HepG2 (cell line): Measurements from ENCODE around the gene CPM. TPM values are rescaled to one million over a fixed set of nuclear protein-coding genes. Genes with fewer than 3 reads are reported as not detected.

Source experiments
- ATAC-seq: fragments of 200-7000 bp; cut with Tn5 transposase; 3 replicates; pipeline ENCODE4 v1.9.1; 2020; ENCODE audit warnings: mild to moderate bottlenecking, moderate library complexity
- BruUV-seq: library from RNA; stranded (reverse); fragments of 400-500 nt; replicated peaks from 2 replicates; lab custom pipeline; 2021; lab: Mats Ljungman, UMichigan
- CTCF ChIA-PET: fragments of 300-600 bp; formaldehyde crosslinking; extraction: SDS; loops from one replicate; lab custom pipeline; 2021; ENCODE audit warnings: low total read pairs, inconsistent platforms, low intra/inter-chr PET ratio; lab: Yijun Ruan, JAX
- POLR2A ChIA-PET: fragments of 350-600 bp; sonication (Branson Sonifier 250); formaldehyde crosslinking; loops from one replicate; lab custom pipeline; 2020; ENCODE audit warnings: antibody characterized with exemption, inconsistent platforms; lab: Yijun Ruan, JAX
- DNase-seq: peaks from one replicate; pipeline ENCODE4 v3.0.0-alpha.2; 2015; ENCODE audit warnings: low spot score
- FAIRE-seq: peaks from 3 replicates; lab custom pipeline; 2011; peaks lifted over from hg19 to GRCh38; lab: Jason Lieb, UNC
- H2AFZ ChIP-seq: one replicate; pipeline ENCODE4 v1.6.1; 2011; ENCODE audit warnings: low read length, inconsistent platforms
- H3K27ac ChIP-seq: fragments of 300-600 bp; 3 replicates; pipeline ENCODE4 v1.8.0; 2011; ENCODE audit warnings: mixed run types, mild to moderate bottlenecking, mixed read lengths, low read length, inconsistent platforms; ENCODE audit not compliant: insufficient read depth; ENCODE audit errors: extremely low read length
- H3K27me3 ChIP-seq, 2 experiments: fragments of 200-600 bp in 1 of 2; 2 replicates in 1 of 2; 3 replicates in 1 of 2; pipeline versions ENCODE4 v1.6.0 to v1.8.0; 2011; ENCODE audit warnings: low read length in 2 of 2, mild to moderate bottlenecking in 2 of 2, moderate library complexity in 2 of 2, inconsistent platforms in 1 of 2; ENCODE audit not compliant: insufficient read depth in 2 of 2, control insufficient read depth in 1 of 2
- H3K36me3 ChIP-seq, 2 experiments: fragments of 200-600 bp in 1 of 2; replicated peaks in 1 of 2; 2 replicates in 1 of 2; 3 replicates in 1 of 2; pipeline versions ENCODE4 v1.5.1 to v1.8.0; 2011; ENCODE audit warnings: low read length in 2 of 2, inconsistent platforms in 1 of 2; ENCODE audit not compliant: insufficient read depth in 2 of 2, control insufficient read depth in 1 of 2
- H3K4me1 ChIP-seq: 2 replicates; pipeline ENCODE4 v1.5.1; 2012; ENCODE audit warnings: low read length, inconsistent platforms; ENCODE audit not compliant: insufficient read depth
- H3K4me2 ChIP-seq: 2 replicates; pipeline ENCODE4 v1.6.0; 2011; ENCODE audit warnings: low read depth, low read length, inconsistent platforms
- H3K4me3 ChIP-seq, 3 experiments: fragments of 200-600 bp in 1 of 3; sonication (generic), shearing (Covaris generic) in 1 of 3; replicated peaks in 1 of 3; 2 replicates each; pipeline ENCODE4 v1.5.1; 2011 to 2016; ENCODE audit warnings: low read length in 3 of 3, inconsistent platforms in 2 of 3, low read depth in 2 of 3, mild to moderate bottlenecking in 2 of 3, control low read depth in 1 of 3, mixed read lengths in 1 of 3; ENCODE audit not compliant: insufficient read depth in 1 of 3
- H3K79me2 ChIP-seq: one replicate; pipeline ENCODE4 v1.6.1; 2011; ENCODE audit warnings: low read length, inconsistent platforms; ENCODE audit not compliant: insufficient read depth
- H3K9ac ChIP-seq: 2 replicates; pipeline ENCODE4 v1.6.0; 2011; ENCODE audit warnings: mild to moderate bottlenecking, low read depth, low read length, inconsistent platforms; ENCODE audit not compliant: insufficient read depth
- H3K9me3 ChIP-seq: 2 replicates; pipeline ENCODE4 v1.5.1; 2012; ENCODE audit warnings: mild to moderate bottlenecking, low read length
- H4K20me1 ChIP-seq: 2 replicates; pipeline ENCODE4 v1.6.0; 2011; ENCODE audit warnings: inconsistent platforms, mild to moderate bottlenecking, low read length, moderate library complexity; ENCODE audit not compliant: insufficient read depth
- ARID2 ChIP-seq: sonication (generic); formaldehyde crosslinking; IDR thresholded peaks from 2 replicates; pipeline ENCODE4 v1.8.1; 2022; ENCODE audit warnings: mild to moderate bottlenecking, missing genetic modification reagents, borderline replicate concordance
- CBX5 ChIP-seq: sonication (generic); formaldehyde crosslinking; IDR thresholded peaks from 2 replicates; pipeline ENCODE4 v1.4.0; 2020; ENCODE audit warnings: missing genetic modification reagents, borderline replicate concordance
- DDIT3 ChIP-seq: sonication (generic); formaldehyde crosslinking; IDR thresholded peaks from 2 replicates; pipeline ENCODE4 v1.4.0; 2020; ENCODE audit warnings: mild to moderate bottlenecking, missing genetic modification reagents
- KDM2A ChIP-seq: sonication (generic); formaldehyde crosslinking; IDR thresholded peaks from 2 replicates; pipeline ENCODE4 v1.4.0; 2020; ENCODE audit warnings: low read depth, missing genetic modification reagents, borderline replicate concordance
- MYC ChIP-seq: sonication (generic); formaldehyde crosslinking; IDR thresholded peaks from 2 replicates; pipeline ENCODE4 v1.9.0; 2021; ENCODE audit warnings: missing genetic modification reagents, borderline replicate concordance
- SNAPC4 ChIP-seq: sonication (generic); formaldehyde crosslinking; IDR thresholded peaks from 2 replicates; pipeline ENCODE4 v1.4.0; 2020; ENCODE audit warnings: mild to moderate bottlenecking, missing genetic modification reagents
- SOX13 ChIP-seq, 3 experiments: fragments of 450-650 bp in 1 of 3; sonication (generic) in 1 of 3; formaldehyde crosslinking in 1 of 3; IDR thresholded peaks in 2 of 3; conservative IDR thresholded peaks in 1 of 3; 2 replicates each; pipeline versions ENCODE4 v1.5.0 to v1.6.1; 2016 to 2020; ENCODE audit warnings: antibody characterized with exemption in 1 of 3, mild to moderate bottlenecking in 1 of 3, missing compliant biosample characterization in 1 of 3, missing genetic modification reagents in 1 of 3, moderate library complexity in 1 of 3
- ZNF10 ChIP-seq: sonication (generic); formaldehyde crosslinking; IDR thresholded peaks from 2 replicates; pipeline ENCODE4 v1.4.0; 2020; ENCODE audit warnings: mild to moderate bottlenecking, low read depth, missing genetic modification reagents, borderline replicate concordance
- ZNF318 ChIP-seq: sonication (generic); formaldehyde crosslinking; IDR thresholded peaks from 2 replicates; pipeline ENCODE4 v1.4.0; 2020; ENCODE audit warnings: mild to moderate bottlenecking, missing genetic modification reagents
- ZNF335 ChIP-seq: sonication (generic); formaldehyde crosslinking; IDR thresholded peaks from 2 replicates; pipeline ENCODE4 v1.4.0; 2020; ENCODE audit warnings: missing genetic modification reagents
- ZNF460 ChIP-seq: sonication (generic); formaldehyde crosslinking; IDR thresholded peaks from 2 replicates; pipeline ENCODE4 v1.5.1; 2020; ENCODE audit warnings: missing genetic modification reagents, mild to moderate bottlenecking, borderline replicate concordance
- in situ Hi-C: cut with HindIII; loops from 2 replicates; pipeline ENCODE4 v1.10.0; 2017; ENCODE audit warnings: low pct_unique_long_range_greater_than_20kb; ENCODE audit not compliant: extremely low pct_ligation_motif_present
- intact Hi-C: fragments of 100-400 bp; cut with micrococcal nuclease; formaldehyde crosslinking; loops from one replicate; pipeline ENCODE4 v1.10.0; 2022; ENCODE audit not compliant: unreplicated experiment
- polyA plus RNA-seq, 8 experiments: library from polyadenylated mRNA; depleted of rRNA in 3 of 8; stranded (reverse) in 7 of 8; unstranded in 1 of 8; fragments of >200 nt; fragmentation: Illumina TruSeq in 4 of 8; extraction: Trizol in 4 of 8; gene quantifications; 2 replicates each; pipeline versions ENCODE4 v1.2.1 to v1.2.3, GENCODE V29; 2011 to 2016; ENCODE audit warnings: low read depth in 4 of 8, missing spikeins in 1 of 8, mixed read lengths in 1 of 8; ENCODE audit not compliant: insufficient read depth in 1 of 8
- total RNA-seq, 5 experiments: library from RNA; depleted of rRNA; stranded (reverse); fragments of >200 nt; fragmentation: Illumina TruSeq; extraction: Trizol; gene quantifications; 2 replicates each; pipeline ENCODE4 v1.2.3, GENCODE V29; 2016; ENCODE audit warnings: low read depth in 1 of 5

Gene CPM
- total and polyA plus RNA-seq, 2 of the 13 experiments (the other 11 are each of a cell fraction or from before 2014, with no cell fraction given): not detected

- POLR2A ChIA-PET: no interaction called here
- H3K79me2 ChIP-seq: no peaks in the 10 kb centered on the region
- FAIRE-seq: no peak
- H3K9me3 ChIP-seq: no peaks in the 10 kb centered on the region
- H3K4me3 ChIP-seq: no peak overlapping the region
- H3K9ac ChIP-seq: no peak overlapping the region
- CTCF ChIA-PET: no interaction called here
- H2AFZ ChIP-seq: no peak overlapping the region
- H4K20me1 ChIP-seq: no peaks in the 10 kb centered on the region
- intact Hi-C loops: no loop called here
- no peak for ATAC-seq
- no peaks in the 10 kb centered on the region for H3K36me3 ChIP-seq
- H3K4me1 ChIP-seq: no peaks in the 10 kb centered on the region
- in situ Hi-C loops: no loop called here
- no peak for DNase-seq
- H3K27me3 ChIP-seq: no peaks in the 10 kb centered on the region; a peak in 2 of 5 replicates
- no peak overlapping the region for H3K27ac ChIP-seq
- BruUV-seq: no TSS peak
- no peak overlapping the region for H3K4me2 ChIP-seq
- TF ChIP-seq KDM2A (CRISPR knock-in tag) (no peak), SOX13 (IDR thresholded peaks at IDR 0.05) (no peak), SOX13 (CRISPR knock-in tag; conservative IDR thresholded peaks at IDR 0.05 in 1 of 2, IDR thresholded peaks at IDR 0.05 in 1 of 2) (no peak), ZNF318 (no peak), DDIT3 (CRISPR knock-in tag) (no peak), ZNF335 (CRISPR knock-in tag) (no peak), MYC (CRISPR knock-in tag) (no peak), CBX5 (CRISPR knock-in tag) (no peak), ZNF10 (CRISPR knock-in tag) (no peak), SNAPC4 (CRISPR knock-in tag) (no peak), ZNF460 (no peak), ARID2 (CRISPR knock-in tag) (no peak)
Observed at GRCh38 chr12:68957273-68957672, 24.3 kb upstream of the CPM start.
